HG02885 (cell line): ENCODE data around the gene FGD5.

Experiments used
- ATAC-seq: cut with Tn5 transposase; IDR thresholded peaks from one replicate; pipeline ENCODE4 v1.9.1; 2021; ENCODE audit warnings: mild to moderate bottlenecking; ENCODE audit not compliant: unreplicated experiment, poor library complexity

FGD5 gene

DNA sequence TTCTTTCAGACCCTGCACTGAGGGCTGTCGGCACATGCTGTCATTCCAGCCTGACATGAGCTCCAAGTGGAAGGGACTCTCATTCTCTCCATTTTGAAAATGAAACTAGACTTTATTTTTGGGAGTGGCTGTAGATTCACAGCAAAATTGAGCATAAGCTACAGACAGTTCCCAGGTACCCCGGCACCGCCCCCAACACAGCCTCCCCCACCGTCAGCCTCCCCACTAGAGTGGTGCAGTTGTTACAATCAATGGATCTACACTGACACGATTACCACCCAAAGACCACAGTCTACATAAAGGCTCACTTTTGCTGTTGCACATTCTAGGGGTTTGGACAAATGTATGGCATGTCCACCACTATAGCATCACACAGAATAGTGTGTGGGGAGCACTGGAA is 29.5 kb upstream of the FGD5 start:
- no peak for ATAC-seq

DNA sequence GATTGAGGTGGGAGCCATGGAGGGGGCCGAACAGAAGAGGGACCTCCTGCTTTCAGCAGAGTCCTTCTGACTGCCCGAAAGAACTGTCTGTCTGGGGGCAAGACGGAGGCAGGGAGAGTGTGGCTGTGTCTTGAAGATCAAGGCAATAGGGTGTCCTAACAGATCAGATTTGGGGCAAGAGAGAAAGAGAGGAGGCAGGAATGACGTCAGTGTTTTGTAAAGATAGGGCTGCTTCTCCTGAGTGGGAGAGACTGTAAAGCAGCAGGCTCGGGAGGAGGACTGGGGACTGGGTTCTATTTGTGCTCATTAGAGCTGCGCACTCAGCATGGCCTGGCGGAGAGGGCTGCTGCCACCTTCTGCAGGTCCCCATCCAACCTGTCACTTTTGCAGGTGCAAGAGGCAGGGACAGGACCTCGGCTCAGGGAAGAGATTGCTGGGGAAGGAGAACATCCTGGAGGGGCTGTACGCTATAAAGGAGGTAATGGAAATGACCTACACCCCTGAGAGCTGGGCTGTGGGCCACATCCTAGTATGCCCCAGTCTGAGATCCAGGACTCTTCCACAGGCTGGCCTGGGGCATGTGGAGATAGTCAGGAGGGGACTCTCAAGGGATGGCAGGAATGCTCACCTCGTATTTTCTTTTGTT is 29.0 kb upstream of the FGD5 start:
- ATAC-seq = no peak

DNA sequence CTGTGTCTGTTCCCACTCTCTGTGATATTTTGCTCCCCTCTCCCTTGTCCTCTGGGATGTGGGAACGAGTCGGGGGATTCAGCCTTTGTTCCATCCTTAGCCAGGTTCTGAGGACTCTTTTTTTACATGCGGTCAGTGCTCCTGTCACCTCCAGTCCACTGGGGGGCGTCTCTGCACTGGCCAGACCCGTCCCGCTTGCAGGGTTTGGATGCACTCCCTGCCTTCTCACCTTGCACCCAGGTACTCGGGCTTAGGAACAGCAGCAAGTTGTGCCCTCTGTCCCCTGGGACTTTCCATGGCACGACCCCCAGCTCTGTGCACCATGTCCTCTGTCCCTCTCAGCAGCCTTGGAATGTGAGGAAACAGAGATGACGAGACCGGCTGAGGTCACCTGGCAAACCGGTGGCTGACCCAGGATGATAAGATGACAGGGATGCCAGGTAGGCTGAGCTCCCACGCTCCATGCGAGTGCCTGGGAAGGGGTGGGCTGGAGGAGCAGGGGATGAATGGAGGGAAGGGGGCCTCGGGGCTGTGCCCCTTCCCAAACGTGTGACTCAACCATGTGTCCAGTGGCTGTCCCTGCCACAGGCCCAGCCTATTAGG is 27.3 kb upstream of the FGD5 start:
- no peak for ATAC-seq

DNA sequence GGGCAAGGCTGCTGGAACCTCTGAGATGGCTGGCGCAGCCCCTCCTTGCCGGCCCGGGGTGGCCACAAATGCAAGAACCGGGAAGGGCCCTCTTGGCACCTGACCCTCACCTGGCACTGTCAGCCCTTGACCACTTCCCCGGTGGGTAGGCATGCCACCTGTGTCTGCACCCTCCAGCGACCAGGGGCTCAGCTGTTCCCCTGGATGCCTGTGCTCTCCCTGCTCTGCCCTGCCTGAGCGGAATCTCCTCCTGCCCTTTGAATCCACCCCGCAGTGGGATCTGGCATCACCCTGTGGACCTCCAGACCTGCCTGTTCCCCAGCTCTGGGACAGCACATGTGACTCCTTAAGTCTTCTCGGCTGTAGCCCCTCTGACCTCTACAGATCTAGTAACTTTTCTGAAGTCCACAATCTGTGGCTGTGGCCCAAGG is 26.1 kb upstream of the FGD5 start:
- ATAC-seq = no peak

DNA sequence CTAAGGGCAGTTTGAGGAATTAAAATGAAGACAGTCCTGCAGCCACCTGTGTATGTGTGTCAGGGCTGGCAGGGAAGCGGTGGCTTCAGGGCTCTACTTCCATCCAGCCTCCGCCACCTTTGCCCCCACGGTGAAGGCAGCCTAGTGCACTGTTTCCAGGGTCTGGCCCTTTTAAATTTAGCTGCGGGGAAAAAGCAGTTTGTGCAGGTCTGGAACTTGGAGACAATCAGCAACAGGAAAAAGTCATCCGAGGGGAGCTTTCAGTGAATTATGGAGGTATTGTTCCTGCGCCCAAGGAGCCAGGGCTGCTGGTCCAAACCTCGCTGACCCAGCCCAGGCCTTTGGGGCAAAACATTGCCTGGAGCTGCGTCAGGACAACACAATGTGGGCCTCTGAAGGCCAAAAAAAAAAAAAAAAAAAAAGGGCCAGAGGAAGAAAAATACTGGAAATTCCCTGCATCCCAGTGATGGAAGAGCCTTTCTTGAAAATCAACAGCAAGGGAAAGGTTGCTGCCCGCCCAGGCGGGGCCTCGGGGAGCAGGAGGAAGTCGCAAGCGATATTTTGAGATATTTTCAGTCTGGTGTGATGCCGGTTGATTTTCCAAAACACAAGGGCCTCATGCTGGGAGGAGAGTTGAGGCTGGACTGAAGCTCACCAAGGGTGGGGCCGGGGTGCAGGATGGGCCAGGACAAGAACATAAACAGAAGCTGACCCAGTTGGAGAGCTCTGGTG is 25.5 kb upstream of the FGD5 start:
- no peak for ATAC-seq

DNA sequence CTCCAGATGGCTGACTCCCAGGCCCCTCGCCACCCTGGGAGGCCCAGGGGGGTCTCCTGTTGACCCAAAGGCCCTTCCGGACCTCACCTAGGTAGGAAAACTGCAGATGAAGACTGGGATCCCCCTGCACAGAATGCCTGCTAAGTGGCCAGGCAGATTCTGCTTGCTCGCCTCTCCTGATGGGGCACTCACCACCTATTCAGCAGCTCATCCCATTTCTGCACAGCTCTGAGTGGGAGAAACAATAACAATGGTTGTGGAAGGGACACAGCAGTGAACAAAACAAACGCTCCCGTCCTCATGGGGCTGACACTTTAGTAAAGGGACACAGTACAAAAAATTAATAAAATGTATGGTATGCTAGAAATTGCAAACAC is 24.9 kb upstream of the FGD5 start:
- no peak for ATAC-seq

DNA sequence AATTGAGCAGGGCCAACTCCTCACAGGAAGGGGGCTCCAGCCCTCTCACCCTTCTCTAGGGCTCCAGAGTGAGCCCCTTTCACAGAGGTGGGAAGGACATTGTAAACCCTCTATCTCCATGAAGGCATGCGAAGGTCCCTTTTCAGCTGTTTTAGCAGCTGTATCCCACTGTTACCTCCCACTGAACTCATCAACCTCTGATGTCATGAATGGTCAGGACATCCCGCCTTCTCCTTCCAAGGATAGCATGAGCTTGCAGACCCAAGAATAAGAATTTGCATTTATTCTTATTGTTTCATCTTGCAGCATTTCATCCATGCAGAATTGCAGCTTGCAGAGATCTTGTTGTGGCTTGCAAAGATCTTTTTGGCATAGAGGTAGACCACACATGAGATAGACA is 24.3 kb upstream of the FGD5 start:
- no peak for ATAC-seq

DNA sequence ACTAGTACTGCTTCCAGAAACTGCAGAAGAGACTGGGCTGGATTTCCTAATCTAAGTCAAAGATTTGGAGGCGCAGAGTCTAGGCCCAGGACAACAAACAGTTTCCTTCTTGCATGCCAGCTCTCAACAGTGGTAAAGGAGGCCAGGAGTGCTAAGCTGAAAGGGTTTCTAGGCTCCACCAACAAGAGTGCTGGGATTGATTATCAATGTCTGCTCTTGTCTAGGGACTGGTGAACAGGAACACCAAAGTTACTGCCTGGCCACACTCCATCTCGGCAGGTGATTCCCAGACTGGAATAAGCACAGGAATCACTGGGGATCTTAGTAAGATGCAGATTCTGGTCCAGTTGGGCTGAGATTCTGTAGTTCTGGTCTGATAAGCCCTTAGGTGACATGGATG is 22.8 kb upstream of the FGD5 start:
- ATAC-seq = no peak

DNA sequence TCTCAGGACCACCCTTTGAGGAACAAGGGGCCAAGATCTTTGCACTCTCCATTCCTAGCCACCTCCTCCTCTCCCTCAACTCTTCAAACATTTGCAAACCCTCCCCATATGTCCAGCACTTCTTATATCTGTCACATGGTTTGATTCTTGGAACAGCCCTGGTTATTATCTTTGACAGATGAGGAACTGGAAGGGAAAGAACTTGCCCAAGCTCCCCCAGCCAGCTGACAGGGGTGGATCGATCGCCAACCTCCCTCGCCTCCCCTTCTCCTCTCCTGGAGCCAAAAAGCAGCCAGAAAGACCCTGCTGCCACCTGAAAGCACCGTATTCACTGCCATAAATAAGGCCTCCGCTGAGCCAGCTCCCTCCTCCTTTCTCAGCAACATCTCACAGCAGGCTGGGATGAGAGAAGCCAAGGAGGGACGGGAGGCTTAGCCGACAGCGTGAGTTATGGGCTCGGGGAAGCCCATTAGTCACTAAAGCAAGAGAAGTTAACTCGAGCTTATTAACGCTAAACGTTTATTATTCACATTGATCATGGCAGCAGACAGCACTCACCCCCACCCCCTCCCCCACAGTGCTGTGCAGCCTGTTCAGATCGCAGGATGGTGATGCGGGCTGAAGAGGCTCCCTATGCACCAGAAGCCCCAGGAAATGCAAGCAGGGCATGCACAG is 22.2 kb upstream of the FGD5 start:
- no peak for ATAC-seq

DNA sequence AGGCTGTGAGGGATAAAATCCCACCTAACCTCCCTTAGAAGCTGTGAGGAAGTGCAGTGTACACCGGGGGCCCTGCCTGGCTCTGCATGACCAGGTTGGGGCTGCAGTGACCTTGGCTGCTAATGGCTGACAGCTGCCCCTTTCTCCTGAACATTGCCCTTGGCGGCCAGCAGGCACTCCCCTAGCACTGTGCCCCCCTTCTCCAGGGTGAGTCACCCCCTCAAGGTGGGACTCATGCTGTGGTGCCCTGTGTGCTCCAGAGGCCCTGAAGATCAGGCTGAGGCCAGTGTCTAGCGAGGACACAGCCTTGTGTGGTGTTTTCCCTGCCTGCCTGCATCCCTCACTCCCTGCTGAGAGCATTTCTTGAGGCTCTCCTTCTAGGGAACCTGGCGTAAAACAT is 21.0 kb upstream of the FGD5 start:
- ATAC-seq = no peak

DNA sequence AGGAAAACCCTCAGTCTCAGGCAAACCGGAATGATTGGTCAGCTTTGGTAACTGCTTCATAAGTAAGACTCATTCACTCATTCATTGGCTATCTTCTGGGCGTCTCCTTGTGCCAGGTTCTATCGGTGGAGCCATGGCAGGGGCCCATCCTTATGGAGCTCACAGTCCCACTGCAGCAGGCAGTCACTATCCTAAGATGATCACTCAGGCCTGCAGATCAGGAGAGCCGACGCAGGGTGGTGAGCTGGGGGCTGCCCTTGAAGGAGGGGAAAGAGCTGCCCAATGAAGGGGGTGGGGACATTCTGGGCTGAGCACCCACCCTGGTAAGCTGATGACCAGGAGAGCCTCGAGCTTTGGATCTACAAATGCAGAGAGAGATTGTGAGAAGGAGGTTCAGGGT is 20.5 kb upstream of the FGD5 start:
- no peak for ATAC-seq

DNA sequence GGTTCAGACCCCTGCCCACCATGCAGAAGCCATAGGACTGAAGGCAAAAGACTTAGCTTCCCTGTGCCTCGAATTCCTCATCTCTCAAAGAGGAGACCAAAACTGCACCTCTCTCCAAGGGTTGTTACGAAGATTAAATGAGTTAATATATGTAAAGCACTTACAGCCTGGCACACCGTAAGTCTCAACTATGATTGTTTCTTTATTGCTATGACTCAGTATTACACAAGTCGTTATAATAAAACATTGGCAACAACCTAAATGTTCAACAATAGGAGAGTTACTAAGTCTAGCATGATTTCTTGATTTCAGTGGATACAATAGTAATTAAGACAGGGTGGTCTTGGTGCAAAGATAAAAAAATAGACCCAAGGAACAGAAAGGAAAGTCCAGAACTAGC is 19.6 kb upstream of the FGD5 start:
- ATAC-seq = no peak

DNA sequence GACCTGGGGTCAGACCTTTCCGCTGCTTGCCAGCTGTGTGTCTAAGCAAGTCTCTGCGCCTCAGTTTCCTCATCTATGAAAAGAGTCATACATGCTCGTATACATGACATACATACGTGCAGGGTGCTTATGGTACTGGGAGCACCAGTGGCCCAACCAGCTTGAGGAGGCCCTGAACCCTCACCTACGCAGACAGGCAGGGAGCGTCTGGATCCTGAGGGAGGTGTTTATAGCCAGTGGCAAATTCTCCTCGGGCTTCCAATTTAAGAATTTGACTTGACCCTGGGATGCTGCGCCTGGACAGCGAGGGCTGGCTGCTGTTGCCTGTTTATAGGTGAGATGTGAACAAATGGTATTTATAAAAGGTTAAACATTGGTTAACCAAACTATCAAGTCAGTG is 17.7 kb upstream of the FGD5 start:
- no peak for ATAC-seq

DNA sequence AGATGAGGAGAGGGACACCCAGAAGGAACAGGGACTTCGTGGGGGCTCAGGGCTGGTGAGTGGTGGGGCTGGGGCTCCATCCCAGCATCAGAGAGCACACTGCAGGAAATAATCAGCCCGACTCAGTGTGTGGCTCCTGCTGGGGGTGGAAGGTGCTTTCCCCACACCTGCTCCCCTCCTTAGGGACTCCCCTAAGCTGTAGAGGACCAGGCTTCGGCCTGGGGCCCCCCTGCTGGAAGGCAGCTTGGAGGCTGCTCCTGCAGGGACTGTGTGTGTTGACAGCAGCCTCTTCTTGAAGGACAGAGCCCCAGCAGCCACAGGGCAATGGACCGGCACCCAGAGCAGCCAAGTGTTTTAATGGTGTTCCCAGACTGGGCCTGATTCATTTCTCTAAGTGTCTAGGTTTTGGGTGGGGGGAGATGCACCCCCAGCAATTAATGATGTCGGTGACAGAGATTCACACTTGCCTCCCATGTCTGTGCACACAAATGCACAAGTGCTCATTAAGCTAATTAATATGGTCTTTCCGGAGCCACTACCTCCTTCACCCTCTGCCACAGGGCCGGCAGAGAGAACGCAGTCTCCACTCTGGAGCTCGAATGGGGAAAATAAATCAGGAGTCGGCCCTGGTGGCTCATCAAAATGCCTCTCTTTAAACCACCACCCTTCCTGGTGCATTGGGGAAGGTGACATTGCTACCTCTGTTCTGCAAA is 16.9 kb upstream of the FGD5 start:
- ATAC-seq = no peak

DNA sequence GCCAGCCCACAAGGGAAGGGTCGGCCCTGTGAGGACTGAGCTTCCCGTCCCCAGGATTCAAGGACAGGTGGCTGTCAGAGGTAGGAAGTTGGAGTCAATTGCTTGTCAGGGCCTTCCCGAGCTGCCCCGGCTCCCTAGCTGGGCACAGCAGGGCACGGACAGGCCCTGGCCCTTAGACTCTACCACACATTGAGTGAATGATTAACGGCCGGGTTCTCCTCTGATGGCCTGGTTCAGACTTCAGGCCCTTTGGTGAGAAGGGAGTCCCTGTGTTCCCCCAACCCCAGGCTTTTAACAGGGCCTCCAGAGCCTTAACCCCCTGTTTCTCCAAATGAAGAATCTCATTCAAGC is 16.4 kb upstream of the FGD5 start:
- ATAC-seq = no peak

DNA sequence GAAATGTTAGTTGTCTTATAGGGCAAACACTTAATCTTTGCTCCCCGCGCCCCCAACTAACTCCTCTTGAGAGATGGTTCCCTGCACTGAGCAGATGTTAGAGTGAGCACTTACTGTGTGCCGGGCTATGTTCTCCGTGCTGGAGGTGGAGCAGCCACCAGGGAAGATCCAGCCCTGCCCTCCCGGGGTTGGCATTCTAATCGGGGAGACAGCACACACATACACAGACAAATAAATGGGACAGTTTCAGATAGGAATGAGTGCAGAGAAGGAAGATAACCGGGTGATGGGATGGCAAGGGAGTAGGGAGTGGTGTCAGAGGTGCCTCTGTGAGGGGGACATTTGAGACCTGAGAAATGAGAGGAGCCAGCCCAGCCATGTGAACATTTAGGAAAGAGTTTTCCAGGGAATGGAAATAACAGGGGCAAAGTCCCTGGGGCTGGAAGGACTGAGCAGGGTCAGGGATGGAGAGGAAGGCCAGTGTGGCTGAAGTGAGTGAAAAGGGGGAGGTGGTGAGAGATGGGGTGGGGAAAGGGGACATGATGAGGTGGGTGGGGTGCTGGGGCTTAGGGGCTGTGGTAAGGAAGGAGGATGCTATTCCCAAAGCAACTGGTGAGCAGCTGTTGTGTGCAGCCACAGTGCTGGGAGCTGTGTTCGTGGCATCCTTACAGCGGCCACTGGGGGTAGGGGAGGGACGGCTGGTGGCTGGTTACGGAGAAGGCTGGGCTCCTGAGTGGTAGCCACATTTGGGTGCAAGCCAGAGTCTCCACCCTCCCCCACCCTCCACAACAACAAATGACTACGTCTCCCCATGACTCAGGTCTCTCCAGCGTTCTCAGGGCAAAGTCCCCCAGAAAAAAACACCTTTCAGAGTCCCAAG is 15.4 kb upstream of the FGD5 start:
- ATAC-seq = no peak

DNA sequence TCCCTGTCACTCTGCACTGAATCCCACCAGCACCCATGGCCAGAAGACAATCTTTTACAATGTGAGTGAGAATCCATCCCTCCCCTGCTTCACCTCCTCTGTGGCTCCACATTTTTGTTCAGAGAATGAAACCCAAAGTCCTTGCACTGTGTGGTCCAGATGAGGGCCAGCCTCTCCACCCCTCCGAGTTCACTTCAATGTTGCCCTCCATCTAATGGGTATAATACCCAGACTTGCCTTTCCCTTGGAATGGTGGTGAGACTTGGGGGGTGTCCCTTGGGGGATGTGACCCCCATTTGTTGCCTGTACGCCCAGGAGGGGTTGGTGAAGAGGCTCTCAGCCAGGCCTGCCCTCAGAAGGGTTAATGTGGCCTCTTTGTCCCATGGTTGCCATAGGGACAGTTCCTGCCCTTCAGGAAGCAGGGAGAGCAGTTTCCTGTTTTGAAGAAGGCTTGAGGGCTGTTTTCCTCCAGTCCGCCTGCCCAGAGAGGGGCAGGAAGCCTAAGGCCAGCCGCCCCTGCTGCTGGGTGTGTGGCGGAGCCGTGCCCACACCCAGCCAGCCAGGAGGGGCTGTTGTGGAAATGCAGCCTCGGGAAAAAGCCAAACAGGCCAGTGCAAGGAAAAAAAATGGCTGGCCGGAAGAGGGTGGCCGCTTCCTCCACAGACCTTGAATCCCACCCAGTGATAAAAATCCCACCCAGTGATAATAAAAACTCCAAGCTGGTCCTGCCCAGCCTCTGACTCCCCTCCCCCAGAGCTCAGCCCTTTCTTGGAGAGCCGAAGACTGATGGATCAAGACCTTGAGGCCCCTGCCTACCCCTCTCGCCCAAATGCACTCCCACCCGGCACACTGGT is 14.6 kb upstream of the FGD5 start:
- no peak for ATAC-seq

DNA sequence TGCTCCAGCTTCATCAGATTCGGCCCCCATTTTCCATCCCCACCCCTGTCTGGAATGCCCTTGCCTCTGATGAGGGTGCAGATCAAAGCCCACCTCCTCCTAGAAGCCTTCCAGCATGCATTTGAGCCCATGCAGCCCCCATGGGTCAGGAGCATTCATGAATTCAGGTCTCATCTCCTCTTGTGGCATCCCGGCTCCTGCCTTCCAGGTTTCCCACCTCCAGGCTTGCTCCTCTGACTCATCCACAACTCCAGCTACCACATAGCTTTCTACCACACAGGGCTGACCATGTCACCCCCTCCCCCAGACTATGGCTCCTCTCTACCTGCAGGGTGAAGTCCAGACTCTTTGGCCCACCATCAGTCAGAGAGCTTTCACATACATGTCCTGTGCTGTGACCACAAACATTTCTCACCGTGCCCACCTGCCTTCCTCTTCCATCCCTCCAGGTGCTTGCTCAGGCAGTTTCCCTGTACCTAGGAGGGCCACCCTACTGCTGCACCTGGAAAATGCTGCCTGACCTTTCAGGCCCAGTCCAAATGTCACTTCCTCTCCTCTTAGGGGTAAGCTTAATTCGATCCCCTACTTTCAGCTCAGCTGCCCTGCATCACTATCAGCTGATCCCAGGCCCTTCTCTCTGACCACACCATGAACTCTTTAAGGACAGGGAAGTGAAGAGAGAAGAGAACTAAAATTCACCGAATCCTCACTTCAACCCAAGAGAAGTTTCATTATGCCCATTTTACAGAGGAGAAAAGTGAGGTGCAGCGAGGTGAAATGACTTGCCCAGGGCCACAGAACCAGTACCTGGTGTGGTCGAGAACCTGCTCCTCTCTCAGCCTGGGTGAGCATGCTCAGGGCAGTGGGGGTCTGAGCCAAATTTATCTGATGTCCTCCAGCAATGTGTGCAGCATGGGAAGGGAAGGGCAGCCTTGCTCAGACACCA is 13.7 kb upstream of the FGD5 start:
- no peak for ATAC-seq
